Upper lobe of left lung (tissue), 4 donors: Measurements from ENCODE around the gene EEF1A2.

Source experiments
- POLR2A ChIP-seq, 4 donors: fragments of 450-650 bp; IDR thresholded peaks; one replicate each; pipeline ENCODE4 v1.5.1; 2016 to 2017; ENCODE audit warnings: antibody characterized with exemption in 4 of 4, mild to moderate bottlenecking in 2 of 4
- TF ChIP-seq, protein P1 (sequence below), 6 experiments: fragments of 450-650 bp in 4 of 6; fragments of 200-600 bp in 2 of 6; sonication (generic) in 2 of 6; IDR thresholded peaks; one replicate each; pipeline ENCODE4 v1.5.1; 2016 to 2019; ENCODE audit warnings: antibody characterized with exemption in 6 of 6

DNA sequence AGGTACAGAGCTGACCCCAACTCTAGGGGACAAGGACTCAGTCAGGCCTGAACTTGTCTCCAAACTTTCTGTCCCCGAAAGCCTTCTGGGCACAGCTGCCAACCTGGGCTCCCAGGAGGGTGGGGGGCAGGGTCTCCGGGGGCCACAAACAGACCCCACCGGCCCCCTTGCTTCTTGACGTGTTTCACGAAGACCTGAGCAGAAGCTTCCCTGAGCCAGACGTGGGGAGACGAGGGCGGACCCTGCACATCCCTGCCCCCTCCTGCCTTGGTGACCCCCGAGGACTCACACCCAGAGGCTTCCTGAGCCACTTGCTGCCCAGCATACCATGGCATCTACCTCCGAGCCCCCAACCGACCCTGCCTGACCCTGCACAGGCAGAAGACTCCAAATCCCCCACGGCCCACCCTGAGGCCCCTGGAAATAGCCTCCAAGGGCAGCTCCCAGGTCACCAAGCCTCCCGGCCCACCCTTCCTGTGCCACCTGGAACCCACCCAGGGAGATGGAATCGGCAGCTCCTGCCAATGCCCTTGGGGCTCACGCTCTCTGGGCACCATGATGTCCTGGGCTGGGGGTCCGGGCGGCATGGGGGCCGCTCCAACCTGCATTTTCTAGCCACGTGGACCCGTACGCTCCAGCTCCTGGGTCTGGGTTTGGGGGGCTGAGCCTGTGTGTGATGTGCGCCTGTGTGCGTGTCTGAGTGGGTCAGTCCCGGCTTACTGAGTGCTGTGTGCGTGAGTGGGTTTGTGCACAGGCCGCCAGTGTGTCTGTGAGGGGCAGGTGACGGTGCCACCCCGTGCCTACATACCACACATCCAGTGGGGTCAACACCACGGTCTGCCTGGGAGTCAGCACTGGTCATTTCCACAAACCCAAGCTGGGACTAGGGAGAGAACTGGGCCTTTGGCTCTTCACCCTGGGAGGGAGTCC is 40.8 kb upstream of the EEF1A2 start:
- TF ChIP-seq POLR2A (IDR thresholded peaks at IDR 0.05), result no peak
- TF ChIP-seq, protein P1, sequence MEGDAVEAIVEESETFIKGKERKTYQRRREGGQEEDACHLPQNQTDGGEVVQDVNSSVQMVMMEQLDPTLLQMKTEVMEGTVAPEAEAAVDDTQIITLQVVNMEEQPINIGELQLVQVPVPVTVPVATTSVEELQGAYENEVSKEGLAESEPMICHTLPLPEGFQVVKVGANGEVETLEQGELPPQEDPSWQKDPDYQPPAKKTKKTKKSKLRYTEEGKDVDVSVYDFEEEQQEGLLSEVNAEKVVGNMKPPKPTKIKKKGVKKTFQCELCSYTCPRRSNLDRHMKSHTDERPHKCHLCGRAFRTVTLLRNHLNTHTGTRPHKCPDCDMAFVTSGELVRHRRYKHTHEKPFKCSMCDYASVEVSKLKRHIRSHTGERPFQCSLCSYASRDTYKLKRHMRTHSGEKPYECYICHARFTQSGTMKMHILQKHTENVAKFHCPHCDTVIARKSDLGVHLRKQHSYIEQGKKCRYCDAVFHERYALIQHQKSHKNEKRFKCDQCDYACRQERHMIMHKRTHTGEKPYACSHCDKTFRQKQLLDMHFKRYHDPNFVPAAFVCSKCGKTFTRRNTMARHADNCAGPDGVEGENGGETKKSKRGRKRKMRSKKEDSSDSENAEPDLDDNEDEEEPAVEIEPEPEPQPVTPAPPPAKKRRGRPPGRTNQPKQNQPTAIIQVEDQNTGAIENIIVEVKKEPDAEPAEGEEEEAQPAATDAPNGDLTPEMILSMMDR (IDR thresholded peaks at IDR 0.05), result no peak
